ENCODE results near the gene FAM210A. TPM values are rescaled to one million over a fixed set of nuclear protein-coding genes. Genes with fewer than 3 reads are reported as not detected.
A peak's percentile ranks its signal among the peaks of the same experiment; 100 is the strongest.

FAM210A gene
- total RNA-seq, 3 donors from 2014 or later, result 7.7 to 15.1 (median 10.5) TPM

- H3K9me3 ChIP-seq, result peaks cover 0 to 7% of the 10 kb centered on the region in 2 donors
- TF ChIP-seq POLR2AphosphoS5 (IDR thresholded peaks at IDR 0.05) (no peak), CTCF (IDR thresholded peaks at IDR 0.05) (peak; percentile 61 to 75 (median 73)), POLR2A (IDR thresholded peaks at IDR 0.05) (no peak)
- H3K27me3 ChIP-seq, result no peaks in the 10 kb centered on the region
- H3K36me3 ChIP-seq, result no peaks in the 10 kb centered on the region
- no peak overlapping the region for H3K4me3 ChIP-seq
- H3K4me1 ChIP-seq, result no peaks in the 10 kb centered on the region
- DNase-seq (ENCODE audit: low spot score in 2 of 2), result peak in 1 of 2 donors; percentile 31
- peak overlapping the region in 1 of 2 donors; percentile 32 for H3K27ac ChIP-seq
- intact Hi-C loops (cut with DNase I; ENCODE audit: low total_unique reads), result no loop called here
These were observed 96.3 kb downstream of the FAM210A start for GRCh38 chr18:13629841-13630715.

GRCh38 chr18:13628211-13628610 is 98.1 kb downstream of the FAM210A start:
- H3K4me3 ChIP-seq, result no peak overlapping the region
- peak in 1 of 2 donors; percentile 20 for DNase-seq (ENCODE audit: low spot score in 2 of 2)
- H3K9me3 ChIP-seq, result peaks cover 0 to 7% of the 10 kb centered on the region in 2 donors
- H3K27me3 ChIP-seq, result no peaks in the 10 kb centered on the region
- no peaks in the 10 kb centered on the region for H3K4me1 ChIP-seq
- TF ChIP-seq CTCF (IDR thresholded peaks at IDR 0.05) (no peak), POLR2A (IDR thresholded peaks at IDR 0.05) (no peak), POLR2AphosphoS5 (IDR thresholded peaks at IDR 0.05) (no peak)
- H3K36me3 ChIP-seq, result no peaks in the 10 kb centered on the region
- intact Hi-C loops (cut with DNase I; ENCODE audit: low total_unique reads), result no loop called here
- no peak overlapping the region for H3K27ac ChIP-seq

- H3K27me3 ChIP-seq, result no peaks in the 10 kb centered on the region
- peaks cover 0 to 6% of the 10 kb centered on the region in 2 donors for H3K9me3 ChIP-seq
- H3K4me3 ChIP-seq, result no peak overlapping the region
- intact Hi-C loops (cut with DNase I; ENCODE audit: low total_unique reads), result no loop called here
- no peak for TF ChIP-seq CTCF (IDR thresholded peaks at IDR 0.05)
- TF ChIP-seq POLR2A (IDR thresholded peaks at IDR 0.05), result no peak
- TF ChIP-seq POLR2AphosphoS5 (IDR thresholded peaks at IDR 0.05), result no peak
- H3K4me1 ChIP-seq, result no peaks in the 10 kb centered on the region
- no peak overlapping the region for H3K27ac ChIP-seq
- H3K36me3 ChIP-seq, result no peaks in the 10 kb centered on the region
- peak in 1 of 2 donors; percentile 22 for DNase-seq (ENCODE audit: low spot score in 2 of 2)
These were observed 98.7 kb downstream of the FAM210A start for GRCh38 chr18:13627639-13628038.

GRCh38 chr18:13626544-13626908 is 99.8 kb downstream of the FAM210A start:
- H3K9me3 ChIP-seq, result no peaks in the 10 kb centered on the region
- no peaks in the 10 kb centered on the region for H3K36me3 ChIP-seq
- no peak overlapping the region for H3K4me3 ChIP-seq
- no peak overlapping the region for H3K27ac ChIP-seq
- TF ChIP-seq POLR2A (IDR thresholded peaks at IDR 0.05) (no peak), CTCF (IDR thresholded peaks at IDR 0.05) (no peak), POLR2AphosphoS5 (IDR thresholded peaks at IDR 0.05) (no peak)
- no peak for DNase-seq (ENCODE audit: low spot score in 2 of 2)
- intact Hi-C loops (cut with DNase I; ENCODE audit: low total_unique reads), result no loop called here
- H3K4me1 ChIP-seq, result no peaks in the 10 kb centered on the region
- H3K27me3 ChIP-seq, result no peaks in the 10 kb centered on the region

- Histone ChIP-seq H3K27me3 (no peaks in the 10 kb centered on the region), H3K27ac (no peak overlapping the region), H3K4me3 (no peak overlapping the region), H3K36me3 (no peaks in the 10 kb centered on the region), H3K9me3 (no peaks in the 10 kb centered on the region), H3K4me1 (no peaks in the 10 kb centered on the region)
- DNase-seq (ENCODE audit: low spot score in 2 of 2), result no peak
- TF ChIP-seq POLR2A (IDR thresholded peaks at IDR 0.05) (no peak), CTCF (IDR thresholded peaks at IDR 0.05) (no peak), POLR2AphosphoS5 (IDR thresholded peaks at IDR 0.05) (no peak)
- intact Hi-C loops (cut with DNase I; ENCODE audit: low total_unique reads), result no loop called here
These were observed 100.4 kb downstream of the FAM210A start for GRCh38 chr18:13625843-13626543.
